Adrenal gland (tissue), 12 donors: ENCODE data around the gene SIGLEC12. TPM values are rescaled to one million over a fixed set of nuclear protein-coding genes. Genes with fewer than 3 reads are reported as not detected.
"Not testable (repeated sequence)": the region's sequence is repeated elsewhere in the genome, so short reads cannot be mapped to it uniquely, and the experiment has no call there.

Source experiments
- DNase-seq, 7 donors: peaks; one replicate each; pipeline ENCODE4 v3.0.0-alpha.2; 2019 to 2020
- H3K27ac ChIP-seq, 5 donors: fragments of 200-600 bp; sonication (generic) in 4 of 5; 1 replicate in 3 of 5; 2 replicates in 2 of 5; pipeline versions ENCODE4 v1.5.1 to v1.8.0; 2016 to 2020; ENCODE audit warnings: mild to moderate bottlenecking in 1 of 5
- H3K27me3 ChIP-seq: fragments of 200-600 bp; 2 replicates; pipeline ENCODE4 v1.8.0; 2021
- H3K36me3 ChIP-seq, 2 donors: fragments of 200-600 bp; replicated peaks in 1 of 2; 1 replicate in 1 of 2; 2 replicates in 1 of 2; pipeline versions ENCODE4 v1.5.1 to v1.8.0; 2018 to 2022
- H3K4me1 ChIP-seq, 2 donors: fragments of 200-600 bp; replicated peaks in 1 of 2; 1 replicate in 1 of 2; 2 replicates in 1 of 2; pipeline versions ENCODE4 v1.5.1 to v1.8.0; 2018 to 2021
- H3K4me3 ChIP-seq, 4 donors: fragments of 200-600 bp; sonication (generic) in 3 of 4; one replicate each; pipeline ENCODE4 v1.5.1; 2016 to 2018
- H3K9me3 ChIP-seq, 3 donors: fragments of 200-600 bp; sonication (generic) in 1 of 3; replicated peaks in 1 of 3; 1 replicate in 2 of 3; 2 replicates in 1 of 3; pipeline versions ENCODE4 v1.5.1 to v1.8.0; 2016 to 2021
- CTCF ChIP-seq, 6 experiments: fragments of 450-650 bp in 4 of 6; fragments of 200-600 bp in 2 of 6; sonication (generic) in 1 of 6; IDR thresholded peaks; 1 replicate in 5 of 6; 2 replicates in 1 of 6; pipeline versions ENCODE4 v1.5.1 to v1.8.0; 2016 to 2021; ENCODE audit warnings: antibody characterized with exemption in 6 of 6, mild to moderate bottlenecking in 2 of 6, moderate library complexity in 1 of 6
- POLR2A ChIP-seq, 2 donors: fragments of 450-650 bp; IDR thresholded peaks; one replicate each; pipeline ENCODE4 v1.6.1; 2017; ENCODE audit warnings: antibody characterized with exemption in 2 of 2, mild to moderate bottlenecking in 2 of 2, moderate library complexity in 1 of 2
- WGBS, 4 donors: extraction: QIAGEN DNeasy Blood & Tissue Kit in 2 of 4; methylation state at CpG; one replicate each; pipeline versions ENCODE4 v1.1.5 to v1.1.7; 2013 to 2017; 5-methylcytosine and 5-hydroxymethylcytosine counted together
- intact Hi-C, 2 donors: fragments of 100-400 bp; cut with DNase I; formaldehyde crosslinking; loops; one replicate each; pipeline versions ENCODE4 v1.14.1 to v1.15.0; 2022 to 2023
- polyA plus RNA-seq, 3 donors: library from polyadenylated mRNA; stranded (reverse); fragments of 200-250 nt in 2 of 3; fragments of 350-450 nt in 1 of 3; fragmentation: Illumina TruSeq in 1 of 3; extraction: RNeasy Lipid Tissue Mini Kit (QIAGEN cat#74804) in 1 of 3; gene quantifications; one replicate each; pipeline ENCODE4 v1.2.3, GENCODE V29; 2013 to 2014
- total RNA-seq, 9 donors: library from RNA; depleted of rRNA in 4 of 9; stranded (reverse); fragments of >200 nt in 4 of 9; fragments of 120-200 nt in 1 of 9; fragmentation: NEBNext Ultra II Directional in 1 of 9; extraction: Animal tissue kit (Norgen Biotek cat#: 25700) in 1 of 9; gene quantifications; one replicate each; pipeline versions ENCODE4 v1.1.0 to v1.2.4, GENCODE V29; 2013 to 2023
- donor health status: healthy with polysubstance abuse.
- donor health status: Bipolar disorder and iron deficiency.
- donor health status: DM: yes; HTN: yes; CAD: no.
- donor health status: DM: no; HTN: no; CAD: no.
- donor health status: DM: no; HTN: no; CAD: no.
- donor health status: DM: yes; HTN: yes; CAD: no.

Gene SIGLEC12
- total and polyA plus RNA-seq, 12 donors, result 0.30 to 3.1 (median 0.82) TPM; not detected in 2

- no peaks in the 10 kb centered on the region for H3K9me3 ChIP-seq
- intact Hi-C loops, result no loop called here
- no peak for TF ChIP-seq CTCF (IDR thresholded peaks at IDR 0.05)
- no peak for TF ChIP-seq POLR2A (IDR thresholded peaks at IDR 0.05)
- peak in 1 of 7 donors; percentile 23 for DNase-seq
- no peak overlapping the region for H3K4me3 ChIP-seq
- no peaks in the 10 kb centered on the region for H3K27me3 ChIP-seq
- no peaks in the 10 kb centered on the region for H3K36me3 ChIP-seq
- H3K4me1 ChIP-seq, result no peaks in the 10 kb centered on the region
- H3K27ac ChIP-seq, result no peak overlapping the region
- WGBS, 4 donors, result 37 to 43% (median 40%) methylated on average over 3 of the region's 3 CpGs
These were observed 5.6 kb upstream of the SIGLEC12 start for GRCh38 chr19:51507192-51507591.

- Histone ChIP-seq H3K36me3 (no peaks in the 10 kb centered on the region), H3K4me3 (no peak overlapping the region), H3K4me1 (no peaks in the 10 kb centered on the region), H3K27ac (no peak overlapping the region), H3K27me3 (no peaks in the 10 kb centered on the region), H3K9me3 (no peaks in the 10 kb centered on the region)
- WGBS, 4 donors, result 34 to 54% (median 39%) methylated on average over 3 of the region's 3 CpGs
- TF ChIP-seq POLR2A (IDR thresholded peaks at IDR 0.05) (no peak), CTCF (IDR thresholded peaks at IDR 0.05) (no peak)
- intact Hi-C loops, result no loop called here
- no peak for DNase-seq
These were observed 4.3 kb upstream of the SIGLEC12 start for GRCh38 chr19:51505904-51506303.

GRCh38 chr19:51503896-51504295 is 2.3 kb upstream of the SIGLEC12 start:
- intact Hi-C loops, result no loop called here
- H3K9me3 ChIP-seq, result no peaks in the 10 kb centered on the region
- WGBS, 4 donors, result 35 to 45% (median 39%) methylated on average over 3 of the region's 3 CpGs
- TF ChIP-seq POLR2A (IDR thresholded peaks at IDR 0.05) (no peak), CTCF (IDR thresholded peaks at IDR 0.05) (no peak)
- H3K27me3 ChIP-seq, result no peaks in the 10 kb centered on the region
- H3K36me3 ChIP-seq, result no peaks in the 10 kb centered on the region
- H3K27ac ChIP-seq, result no peak overlapping the region
- H3K4me1 ChIP-seq, result no peaks in the 10 kb centered on the region
- H3K4me3 ChIP-seq, result no peak overlapping the region
- DNase-seq, result no peak

- no peaks in the 10 kb centered on the region for H3K27me3 ChIP-seq
- WGBS, 4 donors, result 64 to 83% (median 70%) methylated on average over 4 to 5 of the region's 5 CpGs
- intact Hi-C loops, result no loop called here
- no peaks in the 10 kb centered on the region for H3K36me3 ChIP-seq
- H3K4me3 ChIP-seq, result no peak overlapping the region
- DNase-seq, result no peak
- H3K4me1 ChIP-seq, result no peaks in the 10 kb centered on the region
- H3K9me3 ChIP-seq, result no peaks in the 10 kb centered on the region
- no peak for TF ChIP-seq POLR2A (IDR thresholded peaks at IDR 0.05)
- TF ChIP-seq CTCF (IDR thresholded peaks at IDR 0.05), result no peak
- H3K27ac ChIP-seq, result no peak overlapping the region
These were observed 1.8 kb upstream of the SIGLEC12 start for GRCh38 chr19:51503286-51503817.

GRCh38 chr19:51500931-51501330 is 669 bp downstream of the SIGLEC12 start:
- H3K36me3 ChIP-seq, H3K9me3 ChIP-seq, H3K27me3 ChIP-seq, H3K27ac ChIP-seq, H3K4me3 ChIP-seq, DNase-seq, intact Hi-C loops, H3K4me1 ChIP-seq: not testable (repeated sequence)
- 28 to 52% (median 40%) methylated on average over 4 to 8 of the region's 8 CpGs for WGBS, 4 donors
